Gastrocnemius medialis (tissue), 4 donors: ENCODE data around the gene ASPG.

Experiments used
- CTCF ChIP-seq, 5 experiments: fragments of 450-650 bp in 3 of 5; fragments of 200-600 bp in 2 of 5; sonication (generic) in 2 of 5; IDR thresholded peaks in 4 of 5; conservative IDR thresholded peaks in 1 of 5; 1 replicate in 4 of 5; 2 replicates in 1 of 5; pipeline ENCODE4 v1.5.1; 2016 to 2019; ENCODE audit warnings: antibody characterized with exemption in 5 of 5, mild to moderate bottlenecking in 3 of 5, moderate library complexity in 3 of 5
- POLR2A ChIP-seq, 2 donors: fragments of 450-650 bp; IDR thresholded peaks; one replicate each; pipeline ENCODE4 v1.6.1; 2017; ENCODE audit warnings: antibody characterized with exemption in 2 of 2, mild to moderate bottlenecking in 2 of 2, moderate library complexity in 2 of 2

GRCh38 chr14:104157016-104157928, 71.8 kb downstream of the ASPG start:
- TF ChIP-seq CTCF (IDR thresholded peaks at IDR 0.05 in 4 of 5, conservative IDR thresholded peaks at IDR 0.05 in 1 of 5), result no peak
- no peak for TF ChIP-seq POLR2A (IDR thresholded peaks at IDR 0.05)
